Neural progenitor cell (in vitro differentiated cells): ENCODE results near the gene DNAAF5.

Experiments used
- CTCF ChIP-seq: fragments of 200-600 bp; sonication (generic); IDR thresholded peaks from 2 replicates; pipeline ENCODE4 v1.5.1; 2017; ENCODE audit warnings: antibody characterized with exemption, mild to moderate bottlenecking
- EZH2 ChIP-seq: fragments of 200-600 bp; sonication (generic); IDR thresholded peaks from 2 replicates; pipeline ENCODE4 v1.6.1; 2017; ENCODE audit warnings: antibody characterized with exemption, mild to moderate bottlenecking, moderate library complexity

DNA sequence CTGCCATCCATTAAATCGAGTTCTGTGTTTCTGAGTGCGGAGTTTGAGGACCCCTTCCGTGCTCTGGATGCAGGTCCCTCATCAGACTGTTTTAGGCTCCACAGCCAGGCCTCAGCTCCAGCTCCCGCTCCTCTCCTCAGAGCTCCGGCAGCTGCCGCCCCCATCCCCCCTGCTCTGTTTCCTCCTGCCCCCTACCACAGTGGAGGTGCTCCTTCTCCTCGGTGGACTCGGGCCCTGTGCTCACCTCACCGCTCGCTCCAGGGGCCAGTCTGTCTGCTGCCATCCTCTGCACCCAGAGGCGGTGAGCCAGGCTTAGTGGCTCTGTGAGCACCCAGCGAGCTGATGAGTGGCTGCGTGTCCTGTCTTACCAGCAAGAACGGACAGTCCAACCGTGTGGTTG lies 21.9 kb downstream of the DNAAF5 start:
- TF ChIP-seq CTCF (no peak), EZH2 (no peak)
